ENCODE results near the gene NSMCE1. TPM values are rescaled to one million over a fixed set of nuclear protein-coding genes. Genes with fewer than 3 reads are reported as not detected.

Gene NSMCE1
- total and polyA plus RNA-seq, 10 donors = 18.4 to 79.0 (median 36.7) TPM

GRCh38 chr16:27242868-27243590 is 25.5 kb downstream of the NSMCE1 start:
- Histone ChIP-seq H3K4me1 (peaks cover 25 to 100% (median 71%) of the 10 kb centered on the region in 6 donors), H3K27me3 (replicated peaks in 1 of 7) (no peaks in the 10 kb centered on the region), H3K9me3 (no peaks in the 10 kb centered on the region), H3K27ac (peak overlapping the region; percentile 7 to 94 (median 80)), H3K4me3 (peak overlapping the region in 4 of 8 donors; percentile 0 to 41 (median 18)), H3K36me3 (peaks cover 0 to 3% (median 0%) of the 10 kb centered on the region in 6 donors)
- intact Hi-C loops (cut with DNase I; ENCODE audit: low total_unique reads) = no loop called here
- peak; percentile 82 for DNase-seq
- peak in 2 of 3 donors; percentile 65 to 68 for TF ChIP-seq POLR2AphosphoS5 (IDR thresholded peaks at IDR 0.05)
- no peak for TF ChIP-seq CTCF (IDR thresholded peaks at IDR 0.05 in 8 of 11, conservative IDR thresholded peaks at IDR 0.05 in 3 of 11)
- 11 to 40% (median 13%) methylated on average over 13 of the region's 13 CpGs for WGBS, 5 donors

GRCh38 chr16:27242398-27242797 is 26.2 kb downstream of the NSMCE1 start:
- TF ChIP-seq POLR2AphosphoS5 (IDR thresholded peaks at IDR 0.05) = no peak
- no peak for TF ChIP-seq CTCF (IDR thresholded peaks at IDR 0.05 in 8 of 11, conservative IDR thresholded peaks at IDR 0.05 in 3 of 11)
- TF ChIP-seq POLR2A (IDR thresholded peaks at IDR 0.05) = no peak
- 69 to 85% (median 75%) methylated on average over 2 of the region's 2 CpGs for WGBS, 5 donors
- Histone ChIP-seq H3K27ac (peak overlapping the region; percentile 7 to 94 (median 80)), H3K36me3 (peaks cover 0 to 1% (median 0%) of the 10 kb centered on the region in 6 donors), H3K27me3 (replicated peaks in 1 of 7) (no peaks in the 10 kb centered on the region), H3K9me3 (no peaks in the 10 kb centered on the region), H3K4me1 (peaks cover 31 to 100% (median 77%) of the 10 kb centered on the region in 6 donors), H3K4me3 (peak overlapping the region in 1 of 8 donors; percentile 41)
- DNase-seq = no peak
- intact Hi-C loops (cut with DNase I; ENCODE audit: low total_unique reads) = no loop called here

GRCh38 chr16:27241658-27242057 is 26.9 kb downstream of the NSMCE1 start:
- no peak for DNase-seq
- Histone ChIP-seq H3K9me3 (no peaks in the 10 kb centered on the region), H3K4me1 (peaks cover 39 to 100% (median 80%) of the 10 kb centered on the region in 6 donors), H3K27me3 (replicated peaks in 1 of 7) (no peaks in the 10 kb centered on the region), H3K4me3 (no peak overlapping the region), H3K27ac (peak overlapping the region in 7 of 8 donors; percentile 29 to 94 (median 81)), H3K36me3 (no peaks in the 10 kb centered on the region)
- WGBS, 5 donors = 65 to 73% (median 71%) methylated on average over 13 of the region's 13 CpGs
- TF ChIP-seq POLR2A (IDR thresholded peaks at IDR 0.05) = no peak
- no peak for TF ChIP-seq POLR2AphosphoS5 (IDR thresholded peaks at IDR 0.05)
- TF ChIP-seq CTCF (IDR thresholded peaks at IDR 0.05 in 8 of 11, conservative IDR thresholded peaks at IDR 0.05 in 3 of 11) = no peak
- intact Hi-C loops (cut with DNase I; ENCODE audit: low total_unique reads) = no loop called here

DNA sequence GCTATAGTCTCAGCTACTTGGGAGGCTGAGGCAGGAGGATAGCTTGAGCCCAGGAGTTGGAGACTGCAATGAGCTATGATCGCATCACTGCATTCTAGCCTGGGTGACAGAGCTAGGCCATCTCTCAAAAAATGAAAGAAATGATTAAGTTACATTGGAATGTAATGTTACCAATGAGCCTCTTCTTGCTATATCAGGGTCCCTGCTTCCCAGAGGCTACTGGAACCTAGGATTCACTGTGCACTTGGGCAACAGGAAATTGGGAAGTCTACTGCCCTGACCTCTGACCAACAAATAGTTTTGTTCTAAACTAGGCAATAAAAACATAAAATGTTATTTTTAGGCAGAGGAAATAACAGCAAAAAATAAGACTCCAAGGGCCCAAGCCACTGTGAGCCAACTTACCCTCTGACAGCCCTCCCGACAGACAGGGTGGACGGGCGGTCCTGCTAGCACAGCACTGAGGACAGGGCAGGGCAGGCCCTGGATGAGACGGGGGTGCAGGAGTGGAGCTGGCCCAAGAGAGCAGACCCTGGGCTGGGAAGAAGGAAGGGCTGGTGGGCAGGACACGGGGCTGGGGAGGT is 27.5 kb downstream of the NSMCE1 start:
- H3K36me3 ChIP-seq = no peaks in the 10 kb centered on the region
- peak; percentile 77 for DNase-seq
- no peak overlapping the region for H3K4me3 ChIP-seq
- WGBS, 5 donors = 57 to 77% (median 73%) methylated on average over 6 of the region's 6 CpGs
- peaks cover 45 to 100% (median 84%) of the 10 kb centered on the region in 6 donors for H3K4me1 ChIP-seq
- no peaks in the 10 kb centered on the region for H3K9me3 ChIP-seq
- intact Hi-C loops (cut with DNase I; ENCODE audit: low total_unique reads) = no loop called here
- H3K27ac ChIP-seq = peak overlapping the region in 7 of 8 donors; percentile 42 to 94 (median 81)
- H3K27me3 ChIP-seq (replicated peaks in 1 of 7) = no peaks in the 10 kb centered on the region
- TF ChIP-seq POLR2A (IDR thresholded peaks at IDR 0.05) = no peak
- TF ChIP-seq POLR2AphosphoS5 (IDR thresholded peaks at IDR 0.05) = peak; percentile 44 to 58 (median 57)

Measured in spleen (tissue), 11 donors.